NB4 (cell line): ENCODE measurements around the gene DGCR8.

Experiments used
- MYC ChIP-seq: IDR thresholded peaks from 2 replicates; pipeline ENCODE4 v1.6.1; 2011; ENCODE audit warnings: low read depth, low read length
- POLR2A ChIP-seq: IDR thresholded peaks from 2 replicates; pipeline ENCODE4 v1.6.1; 2011; ENCODE audit warnings: mild to moderate bottlenecking; ENCODE audit not compliant: insufficient read length; ENCODE audit errors: extremely low read depth
- TF ChIP-seq, protein P1 (sequence below): IDR thresholded peaks from one replicate; pipeline ENCODE4 v1.5.1; 2012; ENCODE audit warnings: low read depth, low read length

DNA sequence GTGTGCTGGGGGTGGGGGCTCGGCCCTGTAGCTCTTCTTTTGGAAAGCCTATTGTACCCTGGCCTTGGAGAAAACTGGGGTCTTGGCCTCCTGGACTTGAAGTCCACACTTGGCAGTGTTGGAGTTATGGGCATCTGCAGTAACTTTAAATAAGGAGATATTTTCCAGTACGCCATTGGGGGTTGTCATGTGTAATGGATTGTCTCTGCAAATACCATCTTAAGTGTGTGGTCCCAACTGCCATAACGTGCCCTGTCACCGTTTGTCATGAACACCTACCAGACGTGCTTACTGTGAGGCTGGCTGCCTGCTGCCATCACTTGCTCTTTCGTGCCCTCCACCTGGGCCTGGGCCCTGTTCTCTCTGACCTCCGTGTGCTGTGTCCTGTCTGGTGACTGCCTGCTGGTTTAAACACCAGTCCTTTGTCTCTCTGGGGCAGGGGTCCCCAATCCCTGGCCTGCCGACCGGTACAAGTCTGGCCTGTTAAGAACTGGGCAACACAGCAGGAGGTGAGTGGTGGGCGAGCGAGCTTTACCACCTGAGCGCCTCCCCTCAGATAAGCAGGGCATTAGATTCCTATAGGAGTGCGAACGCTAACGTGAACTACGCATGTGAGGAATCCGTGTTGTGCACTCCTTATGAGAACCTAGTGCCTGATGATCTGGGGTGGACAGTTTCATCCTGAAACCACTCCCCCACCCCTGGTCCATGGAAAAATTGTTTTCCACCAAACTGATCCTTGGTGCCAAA, 48.0 kb downstream of the DGCR8 start:
- TF ChIP-seq, protein P1, sequence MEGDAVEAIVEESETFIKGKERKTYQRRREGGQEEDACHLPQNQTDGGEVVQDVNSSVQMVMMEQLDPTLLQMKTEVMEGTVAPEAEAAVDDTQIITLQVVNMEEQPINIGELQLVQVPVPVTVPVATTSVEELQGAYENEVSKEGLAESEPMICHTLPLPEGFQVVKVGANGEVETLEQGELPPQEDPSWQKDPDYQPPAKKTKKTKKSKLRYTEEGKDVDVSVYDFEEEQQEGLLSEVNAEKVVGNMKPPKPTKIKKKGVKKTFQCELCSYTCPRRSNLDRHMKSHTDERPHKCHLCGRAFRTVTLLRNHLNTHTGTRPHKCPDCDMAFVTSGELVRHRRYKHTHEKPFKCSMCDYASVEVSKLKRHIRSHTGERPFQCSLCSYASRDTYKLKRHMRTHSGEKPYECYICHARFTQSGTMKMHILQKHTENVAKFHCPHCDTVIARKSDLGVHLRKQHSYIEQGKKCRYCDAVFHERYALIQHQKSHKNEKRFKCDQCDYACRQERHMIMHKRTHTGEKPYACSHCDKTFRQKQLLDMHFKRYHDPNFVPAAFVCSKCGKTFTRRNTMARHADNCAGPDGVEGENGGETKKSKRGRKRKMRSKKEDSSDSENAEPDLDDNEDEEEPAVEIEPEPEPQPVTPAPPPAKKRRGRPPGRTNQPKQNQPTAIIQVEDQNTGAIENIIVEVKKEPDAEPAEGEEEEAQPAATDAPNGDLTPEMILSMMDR, result no peak
- no peak for TF ChIP-seq POLR2A
- no peak for TF ChIP-seq MYC
